Activated naive CD8-positive, alpha-beta T cell treated with anti-CD3 and anti-CD28 coated beads for 36 hours (primary cell): ENCODE measurements around the gene HAPLN2. TPM values are rescaled to one million over a fixed set of nuclear protein-coding genes. Genes with fewer than 3 reads are reported as not detected.
"Not testable (repeated sequence)": the region's sequence is repeated elsewhere in the genome, so short reads cannot be mapped to it uniquely, and the experiment has no call there.

Experiments used
- DNase-seq: peaks from one replicate; pipeline ENCODE4 v3.0.0; 2021
- H3K27ac Mint-ChIP-seq: one replicate; pipeline ENCODE4 v1.8.0; 2022; ENCODE audit warnings: mild to moderate bottlenecking, moderate library complexity, mixed read lengths
- H3K27me3 Mint-ChIP-seq: one replicate; pipeline ENCODE4 v1.8.0; 2022; ENCODE audit warnings: mild to moderate bottlenecking, mixed read lengths
- H3K36me3 Mint-ChIP-seq: one replicate; pipeline ENCODE4 v1.8.0; 2021; ENCODE audit warnings: mild to moderate bottlenecking, mixed read lengths
- H3K4me1 Mint-ChIP-seq: one replicate; pipeline ENCODE4 v1.8.0; 2021; ENCODE audit warnings: mixed read lengths
- H3K4me3 Mint-ChIP-seq: one replicate; pipeline ENCODE4 v1.8.0; 2022; ENCODE audit warnings: mild to moderate bottlenecking, moderate library complexity, mixed read lengths
- H3K9me3 Mint-ChIP-seq: one replicate; pipeline ENCODE4 v1.8.0; 2022; ENCODE audit warnings: mixed read lengths
- total RNA-seq, 2 experiments: library from RNA; stranded (reverse); gene quantifications; one replicate each; pipeline ENCODE4 v1.2.3, GENCODE V29; 2021

HAPLN2 gene
- total RNA-seq, 2 experiments from 2014 or later, result not detected

- H3K36me3 Mint-ChIP-seq, result no peaks in the 10 kb centered on the region
- peaks cover 5% of the 10 kb centered on the region for H3K4me1 Mint-ChIP-seq
- peak; percentile 47 for DNase-seq
- no peaks in the 10 kb centered on the region for H3K9me3 Mint-ChIP-seq
- peaks cover 80% of the 10 kb centered on the region for H3K27me3 Mint-ChIP-seq
- H3K27ac Mint-ChIP-seq, result no peak overlapping the region
- peak overlapping the region; percentile 54 for H3K4me3 Mint-ChIP-seq
Measured at GRCh38 chr1:156623946-156624813, 5.0 kb downstream of the HAPLN2 start.

- H3K4me3 Mint-ChIP-seq, result no peak overlapping the region
- H3K4me1 Mint-ChIP-seq, result peaks cover 5% of the 10 kb centered on the region
- DNase-seq, result no peak
- no peaks in the 10 kb centered on the region for H3K36me3 Mint-ChIP-seq
- H3K9me3 Mint-ChIP-seq, result no peaks in the 10 kb centered on the region
- H3K27me3 Mint-ChIP-seq, result peaks cover 79% of the 10 kb centered on the region
- H3K27ac Mint-ChIP-seq, result no peak overlapping the region
Measured at GRCh38 chr1:156624814-156625435, 5.7 kb downstream of the HAPLN2 start.

GRCh38 chr1:156625436-156626078 is 6.3 kb downstream of the HAPLN2 start:
- Mint-ChIP-seq H3K27me3 (peaks cover 79% of the 10 kb centered on the region), H3K9me3 (no peaks in the 10 kb centered on the region), H3K27ac (no peak overlapping the region), H3K36me3 (no peaks in the 10 kb centered on the region), H3K4me3 (peak overlapping the region; percentile 38), H3K4me1 (peaks cover 5% of the 10 kb centered on the region)
- peak; percentile 52 for DNase-seq

GRCh38 chr1:156626079-156626438 is 6.8 kb downstream of the HAPLN2 start:
- DNase-seq, result no peak
- Mint-ChIP-seq H3K27me3 (peaks cover 80% of the 10 kb centered on the region), H3K27ac (no peak overlapping the region), H3K9me3 (no peaks in the 10 kb centered on the region), H3K4me1 (peaks cover 5% of the 10 kb centered on the region), H3K36me3 (no peaks in the 10 kb centered on the region), H3K4me3 (no peak overlapping the region)

- Mint-ChIP-seq H3K36me3 (no peaks in the 10 kb centered on the region), H3K4me3 (no peak overlapping the region), H3K4me1 (peaks cover 5% of the 10 kb centered on the region), H3K27me3 (peaks cover 80% of the 10 kb centered on the region), H3K27ac (no peak overlapping the region), H3K9me3 (no peaks in the 10 kb centered on the region)
- no peak for DNase-seq
Measured at GRCh38 chr1:156627313-156627880, 8.2 kb downstream of the HAPLN2 start.

- H3K27ac Mint-ChIP-seq, result no peak overlapping the region
- no peaks in the 10 kb centered on the region for H3K9me3 Mint-ChIP-seq
- no peak for DNase-seq
- no peak overlapping the region for H3K4me3 Mint-ChIP-seq
- peaks cover 74% of the 10 kb centered on the region for H3K27me3 Mint-ChIP-seq
- H3K4me1 Mint-ChIP-seq, result peaks cover 5% of the 10 kb centered on the region
- H3K36me3 Mint-ChIP-seq, result no peaks in the 10 kb centered on the region
Measured at GRCh38 chr1:156629823-156630449, 10.7 kb downstream of the HAPLN2 start.

- H3K9me3 Mint-ChIP-seq, H3K27ac Mint-ChIP-seq, H3K4me1 Mint-ChIP-seq, DNase-seq, H3K4me3 Mint-ChIP-seq, H3K36me3 Mint-ChIP-seq: not testable (repeated sequence)
- peaks cover 72% of the 10 kb centered on the region for H3K27me3 Mint-ChIP-seq
Measured at GRCh38 chr1:156631152-156631551, 11.9 kb downstream of the HAPLN2 start.

- Mint-ChIP-seq H3K27me3 (peaks cover 75% of the 10 kb centered on the region), H3K36me3 (no peaks in the 10 kb centered on the region), H3K4me1 (no peaks in the 10 kb centered on the region), H3K9me3 (no peaks in the 10 kb centered on the region), H3K4me3 (no peak overlapping the region), H3K27ac (no peak overlapping the region)
- DNase-seq, result no peak
Measured at GRCh38 chr1:156632355-156632754, 13.1 kb downstream of the HAPLN2 start.

- no peak overlapping the region for H3K27ac Mint-ChIP-seq
- peaks cover 85% of the 10 kb centered on the region for H3K27me3 Mint-ChIP-seq
- no peaks in the 10 kb centered on the region for H3K36me3 Mint-ChIP-seq
- no peak for DNase-seq
- H3K9me3 Mint-ChIP-seq, result no peaks in the 10 kb centered on the region
- no peak overlapping the region for H3K4me3 Mint-ChIP-seq
- peaks cover 18% of the 10 kb centered on the region for H3K4me1 Mint-ChIP-seq
Measured at GRCh38 chr1:156638189-156638985, 19.2 kb downstream of the HAPLN2 start.

- H3K4me3 Mint-ChIP-seq, result no peak overlapping the region
- DNase-seq, result no peak
- H3K27ac Mint-ChIP-seq, result no peak overlapping the region
- H3K9me3 Mint-ChIP-seq, result no peaks in the 10 kb centered on the region
- no peaks in the 10 kb centered on the region for H3K36me3 Mint-ChIP-seq
- H3K27me3 Mint-ChIP-seq, result peaks cover 87% of the 10 kb centered on the region
- peaks cover 24% of the 10 kb centered on the region for H3K4me1 Mint-ChIP-seq
Measured at GRCh38 chr1:156639601-156640101, 20.4 kb downstream of the HAPLN2 start.

GRCh38 chr1:156640842-156641706 is 21.9 kb downstream of the HAPLN2 start:
- Mint-ChIP-seq H3K27ac (no peak overlapping the region), H3K4me3 (no peak overlapping the region), H3K27me3 (peaks cover 89% of the 10 kb centered on the region), H3K9me3 (no peaks in the 10 kb centered on the region), H3K4me1 (peaks cover 24% of the 10 kb centered on the region), H3K36me3 (no peaks in the 10 kb centered on the region)
- no peak for DNase-seq

GRCh38 chr1:156641761-156642264 is 22.6 kb downstream of the HAPLN2 start, which contains the start of gene BCAN:
BCAN (plus strand) TSS chr1:156642117; CDS start chr1:156646055, 3,938 bp downstream.
- H3K4me3 Mint-ChIP-seq, result peak within 1 kb of the TSS; percentile 36
- H3K27me3 Mint-ChIP-seq, result peaks cover 89% of the 10 kb centered on the region
- no peak for DNase-seq
- H3K4me1 Mint-ChIP-seq, result peaks cover 24% of the 10 kb centered on the region
- no peaks in the 10 kb centered on the region for H3K36me3 Mint-ChIP-seq
- H3K27ac Mint-ChIP-seq, result no peak within 1 kb of the TSS
- no peaks in the 10 kb centered on the region for H3K9me3 Mint-ChIP-seq
